ENCODE data around the gene SLC7A5.
"Not testable (repeated sequence)": the region's sequence is repeated elsewhere in the genome, so short reads cannot be mapped to it uniquely, and the experiment has no call there.

Gene SLC7A5

GRCh38 chr16:87818533-87819161 is 50.7 kb downstream of the SLC7A5 start:
- no peak for DNase-seq

- no peak for DNase-seq
Measured at GRCh38 chr16:87817910-87818309, 51.4 kb downstream of the SLC7A5 start.

GRCh38 chr16:87817370-87817769 is 51.9 kb downstream of the SLC7A5 start:
- DNase-seq = not testable (repeated sequence)

- no peak for DNase-seq
Measured at GRCh38 chr16:87816507-87817100, 52.7 kb downstream of the SLC7A5 start.

GRCh38 chr16:87815567-87815966 is 53.7 kb downstream of the SLC7A5 start:
- DNase-seq = no peak

- no peak for DNase-seq
Measured at GRCh38 chr16:87812200-87812656, 57.1 kb downstream of the SLC7A5 start.

- DNase-seq = not testable (repeated sequence)
Measured at GRCh38 chr16:87811454-87811853, 57.9 kb downstream of the SLC7A5 start.

GRCh38 chr16:87809150-87809902 is 60.0 kb downstream of the SLC7A5 start:
- no peak for DNase-seq

- no peak for DNase-seq
Measured at GRCh38 chr16:87808108-87808507, 61.2 kb downstream of the SLC7A5 start.

- peak; percentile 78 for DNase-seq
Measured at GRCh38 chr16:87806641-87807546, 62.4 kb downstream of the SLC7A5 start.

GRCh38 chr16:87806261-87806640 is 63.1 kb downstream of the SLC7A5 start:
- DNase-seq = no peak

- DNase-seq = no peak
Measured at GRCh38 chr16:87803385-87803784, 65.9 kb downstream of the SLC7A5 start.

- no peak for DNase-seq
Measured at GRCh38 chr16:87802670-87803069, 66.6 kb downstream of the SLC7A5 start.

GRCh38 chr16:87801679-87802259 is 67.5 kb downstream of the SLC7A5 start:
- DNase-seq = no peak

- no peak for DNase-seq
Measured at GRCh38 chr16:87800497-87800896, 68.8 kb downstream of the SLC7A5 start.

- DNase-seq = no peak
Measured at GRCh38 chr16:87795336-87795735, 74.0 kb downstream of the SLC7A5 start.

GRCh38 chr16:87794485-87795078 is 74.7 kb downstream of the SLC7A5 start:
- no peak for DNase-seq

- no peak for DNase-seq
Measured at GRCh38 chr16:87792205-87792565, 77.1 kb downstream of the SLC7A5 start.

GRCh38 chr16:87791295-87792204 is 77.8 kb downstream of the SLC7A5 start:
- no peak for DNase-seq

GRCh38 chr16:87790292-87791100 is 78.8 kb downstream of the SLC7A5 start:
- DNase-seq = no peak
